HG02938 (cell line): ENCODE results near the gene CEP41.

Source experiments
- ATAC-seq: cut with Tn5 transposase; IDR thresholded peaks from one replicate; pipeline ENCODE4 v1.9.1; 2021; ENCODE audit warnings: mild to moderate bottlenecking, moderate library complexity; ENCODE audit not compliant: unreplicated experiment

The CEP41 gene

GRCh38 chr7:130356121-130356875 lies 84.5 kb downstream of the CEP41 start:
- ATAC-seq, result no peak

GRCh38 chr7:130353196-130353595 lies 87.6 kb downstream of the CEP41 start:
- no peak for ATAC-seq

- ATAC-seq, result no peak
Measured at GRCh38 chr7:130352194-130353074, 88.4 kb downstream of the CEP41 start.

GRCh38 chr7:130351791-130352090 lies 89.1 kb downstream of the CEP41 start:
- ATAC-seq, result no peak

- ATAC-seq, result no peak
Measured at GRCh38 chr7:130350945-130351790, 89.6 kb downstream of the CEP41 start.

- ATAC-seq, result no peak
Measured at GRCh38 chr7:130349911-130350782, 90.7 kb downstream of the CEP41 start.

GRCh38 chr7:130346941-130347340 lies 93.9 kb downstream of the CEP41 start:
- ATAC-seq, result no peak

- ATAC-seq, result no peak
Measured at GRCh38 chr7:130346177-130346905, 94.5 kb downstream of the CEP41 start.

GRCh38 chr7:130345725-130346124 lies 95.1 kb downstream of the CEP41 start:
- no peak for ATAC-seq

- ATAC-seq, result no peak
Measured at GRCh38 chr7:130345136-130345535, 95.7 kb downstream of the CEP41 start.

GRCh38 chr7:130344271-130344866 lies 96.4 kb downstream of the CEP41 start, which contains the start of gene CPA5:
TSS of gene CPA5 (plus strand) at chr7:130344816. CDS start at chr7:130346486, 1,670 bp downstream.
- no peak for ATAC-seq
